ENCODE results near the gene ADCY5.
"Not testable (repeated sequence)": the region's sequence is repeated elsewhere in the genome, so short reads cannot be mapped to it uniquely, and the experiment has no call there.

Gene ADCY5

DNA sequence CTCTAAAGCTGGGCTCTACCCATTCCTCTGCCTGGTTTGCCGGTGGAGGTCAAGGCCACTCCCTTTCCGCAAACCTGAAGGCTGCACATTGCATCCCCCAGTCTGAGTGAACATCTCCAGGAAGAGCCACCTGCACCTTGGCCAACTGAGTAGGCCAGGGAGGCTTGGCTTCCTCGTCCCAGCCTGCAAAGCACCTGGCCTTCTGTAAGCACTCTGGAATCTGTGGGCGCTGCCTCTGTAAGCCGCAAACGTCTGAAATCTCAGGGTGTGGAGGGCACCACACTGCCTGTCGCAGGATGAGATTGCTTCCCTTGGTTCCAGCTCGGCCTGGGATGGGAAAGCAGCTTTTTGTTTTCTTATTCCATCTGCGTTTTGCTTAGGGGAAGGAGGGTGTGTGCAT lies 165.8 kb downstream of the ADCY5 start:
- no peak for DNase-seq

GRCh38 chr3:123282461-123282860 lies 166.4 kb downstream of the ADCY5 start:
- no peak for DNase-seq

GRCh38 chr3:123281929-123282328 lies 167.0 kb downstream of the ADCY5 start:
- DNase-seq, result no peak

GRCh38 chr3:123281406-123281805 lies 167.5 kb downstream of the ADCY5 start:
- no peak for DNase-seq

DNA sequence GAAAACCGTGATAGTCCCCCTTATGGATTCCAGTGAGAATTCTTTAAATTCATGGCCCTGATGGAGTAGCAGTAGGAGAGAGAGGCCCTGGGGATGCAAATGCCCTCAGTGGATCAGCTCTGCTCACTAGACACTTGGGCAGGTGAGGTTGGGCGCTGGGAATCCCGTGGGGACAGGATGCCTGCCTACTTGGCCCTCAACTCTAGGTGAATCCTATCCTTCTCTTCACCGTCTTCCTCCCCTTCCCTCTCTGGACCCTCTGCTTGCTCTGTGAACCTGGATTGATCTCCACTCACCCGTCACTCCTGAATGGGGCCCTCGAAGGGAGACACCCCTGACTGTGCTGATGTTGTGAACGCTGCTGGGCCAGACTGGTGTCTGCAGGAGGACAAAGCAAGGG lies 169.8 kb downstream of the ADCY5 start:
- DNase-seq, result no peak

DNA sequence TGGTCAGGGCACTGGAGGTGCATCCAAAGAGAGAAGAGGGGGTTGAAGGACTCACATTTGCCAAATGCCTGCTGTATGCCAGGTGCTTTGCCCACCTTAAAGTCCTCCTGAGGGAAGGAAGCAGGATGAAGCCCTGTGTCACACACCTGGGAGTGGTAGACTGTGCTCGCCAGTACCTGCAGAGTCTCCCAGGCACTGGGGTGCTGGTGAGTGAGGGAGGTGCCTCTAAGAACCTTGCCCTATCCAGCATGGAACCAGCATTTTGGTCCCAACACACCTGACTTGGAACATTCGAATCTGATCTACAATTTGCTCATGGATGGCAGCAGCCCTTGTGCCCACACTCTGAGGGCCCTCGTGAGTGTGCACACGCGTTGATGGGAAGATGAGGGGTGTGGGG lies 170.4 kb downstream of the ADCY5 start:
- DNase-seq, result no peak

GRCh38 chr3:123277106-123277505 lies 171.8 kb downstream of the ADCY5 start:
- DNase-seq, result no peak

DNA sequence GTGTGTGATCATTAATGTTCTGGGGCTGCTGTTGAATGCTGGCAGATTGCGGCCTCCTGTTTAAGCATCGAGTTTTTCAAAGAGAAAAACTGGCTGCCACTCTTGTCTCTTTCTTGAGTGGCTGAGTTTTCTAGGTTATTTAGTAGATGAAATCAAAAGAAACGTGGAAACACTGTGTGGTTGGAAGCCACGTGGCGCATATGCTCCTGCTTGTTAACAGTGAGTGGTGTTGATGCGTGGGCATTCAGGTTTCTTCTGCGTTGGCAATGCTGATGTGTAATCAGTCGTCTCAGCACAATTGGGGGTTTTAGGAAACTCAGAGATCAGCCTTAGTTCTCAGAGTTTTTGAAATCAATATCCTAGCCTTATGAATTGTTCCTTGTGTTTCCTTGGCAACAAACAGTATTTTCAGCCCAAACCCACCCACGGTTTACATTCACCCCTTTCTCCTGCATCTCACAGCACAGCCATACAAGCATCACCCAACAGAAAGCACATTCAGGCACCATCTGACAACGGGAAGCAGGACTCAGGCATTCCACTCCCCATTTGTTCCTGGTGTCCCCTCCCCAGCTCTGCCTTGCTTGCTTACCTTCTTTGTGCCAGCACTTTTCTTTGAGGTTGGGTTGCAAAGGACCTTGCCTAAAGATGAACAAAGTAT lies 172.4 kb downstream of the ADCY5 start:
- no peak for DNase-seq

- no peak for DNase-seq
Measured at GRCh38 chr3:123275691-123276090, 173.2 kb downstream of the ADCY5 start.

DNA sequence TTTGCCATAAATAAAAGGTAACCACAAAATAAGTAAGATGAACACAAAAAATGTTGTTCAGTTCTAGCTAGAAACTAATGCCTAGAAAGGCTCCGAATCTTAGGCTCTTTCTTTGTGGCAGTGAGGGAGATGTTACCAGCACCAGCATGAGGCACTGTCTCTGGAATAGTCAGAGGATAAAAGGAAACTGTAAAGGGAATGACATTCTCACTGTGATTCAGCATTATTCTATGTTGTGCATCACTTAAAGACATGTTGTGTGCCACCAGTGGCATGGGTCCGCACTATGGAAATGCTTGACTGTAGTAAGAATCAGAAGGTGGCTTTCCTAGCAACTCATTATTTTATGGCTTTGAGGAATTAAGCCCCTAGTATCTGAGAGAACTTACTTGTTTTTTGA lies 176.3 kb downstream of the ADCY5 start:
- no peak for DNase-seq

- DNase-seq, result no peak
Measured at GRCh38 chr3:123271466-123272159, 177.3 kb downstream of the ADCY5 start.

GRCh38 chr3:123270818-123271217 lies 178.1 kb downstream of the ADCY5 start:
- no peak for DNase-seq

DNA sequence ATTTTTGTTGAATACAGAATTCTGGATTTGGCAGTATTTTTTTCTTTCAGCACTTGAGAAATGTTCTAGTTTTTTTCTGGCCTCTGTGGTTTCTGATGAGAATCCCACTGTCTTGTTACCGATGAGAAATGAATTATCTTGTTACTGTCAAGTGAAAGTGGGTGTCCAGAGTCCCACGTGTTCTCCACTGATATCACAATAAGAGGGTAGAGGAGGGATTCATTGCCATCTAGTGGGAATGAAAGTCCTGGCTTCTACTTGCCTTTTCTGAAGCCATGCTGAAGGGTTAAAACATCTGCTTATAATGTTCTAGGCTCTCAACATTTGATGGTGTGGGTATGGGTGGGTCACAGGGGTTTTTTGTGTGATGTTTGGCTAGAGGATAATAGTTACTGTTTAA lies 181.1 kb downstream of the ADCY5 start:
- DNase-seq, result no peak

GRCh38 chr3:123263941-123264340 lies 184.9 kb downstream of the ADCY5 start:
- DNase-seq, result no peak

DNA sequence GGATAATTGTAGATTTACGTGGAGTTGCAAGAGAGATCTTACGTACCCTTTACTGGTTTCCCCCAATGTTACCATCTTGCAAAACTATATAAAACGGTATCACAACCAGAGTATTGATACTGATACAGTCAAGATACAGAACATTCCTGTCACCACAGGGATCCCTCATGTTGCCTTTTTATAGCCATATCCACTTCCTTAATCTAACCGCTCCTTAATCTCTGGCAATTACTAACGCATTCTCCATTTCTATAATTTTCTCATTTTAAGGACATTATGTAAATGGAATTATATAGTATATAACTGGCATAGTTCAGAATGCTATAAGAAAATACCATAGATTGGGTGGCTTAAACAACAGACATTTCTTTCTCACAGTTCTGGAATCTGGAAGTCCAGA lies 186.0 kb downstream of the ADCY5 start:
- no peak for DNase-seq

DNA sequence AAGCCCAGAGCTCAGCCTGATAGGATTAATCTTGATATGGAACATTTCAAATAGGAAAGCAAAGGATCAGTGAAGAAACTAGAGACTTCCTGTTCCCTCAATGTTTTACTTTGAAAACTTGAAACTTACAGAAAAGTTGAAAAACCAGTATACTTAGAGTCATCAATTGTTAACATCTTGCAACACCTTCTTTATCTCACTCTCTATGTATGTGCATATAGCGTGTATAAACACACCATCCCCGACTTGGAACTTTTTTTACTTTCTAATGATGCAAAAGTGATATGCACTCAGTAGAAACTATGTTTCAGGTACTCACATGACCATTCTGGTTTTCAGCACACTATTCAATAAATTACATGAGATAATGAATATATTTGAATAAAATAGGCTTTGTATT lies 186.7 kb downstream of the ADCY5 start:
- DNase-seq, result no peak

DNA sequence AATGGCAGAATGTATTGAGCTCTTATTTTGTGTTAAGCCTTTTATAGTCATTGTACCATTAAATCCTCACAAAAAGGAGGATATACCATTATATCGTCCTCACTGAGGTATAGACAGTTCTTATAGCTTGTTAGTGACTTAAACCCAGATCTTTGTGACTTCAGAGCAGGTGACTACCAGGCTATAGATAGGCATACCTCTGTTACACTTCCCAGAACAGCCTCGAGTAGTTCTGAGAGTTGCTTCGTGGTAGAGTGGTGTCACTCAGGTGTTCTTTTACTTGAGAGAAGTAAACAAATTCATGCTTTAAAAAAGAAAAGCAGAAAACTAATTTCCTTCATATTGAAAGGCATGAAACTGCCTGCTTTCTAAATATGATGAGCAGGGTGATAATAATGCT lies 187.2 kb downstream of the ADCY5 start:
- no peak for DNase-seq

- DNase-seq, result no peak
Measured at GRCh38 chr3:123258811-123259420, 190.0 kb downstream of the ADCY5 start.

DNA sequence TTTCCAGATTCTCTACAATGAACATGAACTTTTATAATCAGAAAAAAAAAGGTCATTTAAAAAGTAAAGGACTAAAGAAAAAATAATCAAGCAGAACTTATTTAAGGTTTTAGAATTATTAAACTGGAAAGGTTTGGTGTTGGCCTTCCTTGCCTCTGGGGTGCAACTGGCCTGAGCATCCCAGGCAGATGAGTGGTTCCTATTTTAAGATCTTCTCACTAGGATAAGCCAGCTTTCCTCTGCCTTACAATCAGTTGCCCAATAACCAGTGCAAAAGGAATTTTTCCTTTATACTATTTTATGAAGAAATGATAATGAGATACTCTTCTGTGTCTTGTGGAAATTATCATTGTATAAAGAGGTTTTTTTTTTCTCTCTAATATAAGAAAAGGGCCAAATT lies 190.5 kb downstream of the ADCY5 start:
- no peak for DNase-seq

DNA sequence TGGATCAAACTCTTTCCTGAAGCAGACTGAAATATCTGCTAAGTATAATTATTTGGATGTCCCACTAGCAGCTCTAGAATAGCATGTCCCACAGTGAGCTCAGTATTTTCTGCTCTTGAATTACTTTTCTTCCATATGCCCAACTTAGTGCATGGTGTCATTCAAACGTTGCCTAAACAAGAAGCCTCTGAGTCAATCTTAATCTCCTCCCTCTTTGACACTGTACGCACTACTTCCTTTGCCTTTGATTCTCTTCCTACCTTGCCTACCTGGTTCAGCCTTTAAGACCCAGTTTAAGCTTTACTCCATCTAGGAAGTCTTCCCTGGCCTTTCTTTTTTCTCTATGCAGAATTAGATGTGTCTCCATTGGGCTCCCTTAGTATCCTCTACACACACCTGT lies 192.6 kb downstream of the ADCY5 start:
- DNase-seq, result no peak

GRCh38 chr3:123246866-123247265 lies 202.0 kb downstream of the ADCY5 start:
- DNase-seq, result no peak

DNA sequence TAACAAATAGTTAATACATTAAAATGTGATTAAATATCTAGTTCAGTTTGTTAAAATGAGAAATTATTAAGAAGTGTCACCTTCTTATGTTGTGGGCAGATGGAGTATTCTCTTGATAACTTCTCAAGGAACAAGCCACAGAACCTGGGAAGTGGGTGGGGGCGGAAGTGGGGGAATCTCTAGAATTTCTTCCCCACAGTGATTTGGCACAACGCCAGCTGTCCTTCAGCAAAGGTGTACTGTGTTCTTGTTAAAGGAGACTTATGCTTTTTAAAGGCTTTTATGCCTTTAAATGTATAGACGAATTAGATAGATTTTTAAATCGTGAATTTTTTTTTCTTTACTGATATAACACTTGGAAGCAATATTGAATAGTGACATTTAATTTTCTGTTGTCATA lies 204.8 kb downstream of the ADCY5 start:
- DNase-seq, result no peak

- no peak for DNase-seq
Measured at GRCh38 chr3:123239756-123240155, 209.1 kb downstream of the ADCY5 start.

- not testable (repeated sequence) for DNase-seq
Measured at GRCh38 chr3:123239186-123239585, 209.7 kb downstream of the ADCY5 start.

GRCh38 chr3:123236902-123237301 lies 212.0 kb downstream of the ADCY5 start:
- DNase-seq, result no peak
